ENCODE results near the gene C5orf24. TPM values are rescaled to one million over a fixed set of nuclear protein-coding genes. Genes with fewer than 3 reads are reported as not detected.

Gene C5orf24
- total RNA-seq, 1 experiment from 2014 or later = 22.5 TPM

GRCh38 chr5:134813827-134814226 is 31.9 kb upstream of the C5orf24 start:
- no peak overlapping the region for H2BK5ac ChIP-seq (ENCODE audit: insufficient read length, low read length)
- H3K4me2 ChIP-seq (ENCODE audit: insufficient read depth, insufficient read length, low read length) = no peak overlapping the region
- H3K36me3 Mint-ChIP-seq (ENCODE audit: insufficient read depth in 1 of 3, low read depth in 3 of 3) = peaks cover 35 to 69% (median 64%) of the 10 kb centered on the region in 3 experiments; a peak in 6 of 7 replicates

More at GRCh38 chr5:134813827-134814226, 31.9 kb upstream of the C5orf24 start:
- H3K27me3 Mint-ChIP-seq (ENCODE audit: low read depth) = no peaks in the 10 kb centered on the region
- H2BK120ac ChIP-seq (ENCODE audit: low read depth, low read length, poor library complexity, severe bottlenecking) = no peak overlapping the region
- H3K23ac ChIP-seq (ENCODE audit: insufficient read length, low read depth, low read length) = no peak overlapping the region
- no peak overlapping the region for H3K56ac ChIP-seq (ENCODE audit: insufficient read length, low read depth, low read length)
- H3T11ph ChIP-seq (ENCODE audit: low read length) = no peak overlapping the region
- no peak overlapping the region for H3K4ac ChIP-seq (ENCODE audit: low read depth, low read length)
- H3K9ac ChIP-seq (ENCODE audit: extremely low read depth, insufficient read length, low read length) = no peak overlapping the region
- no peaks in the 10 kb centered on the region for H3K9me3 ChIP-seq (ENCODE audit: control insufficient read depth, low read depth, low read length)
- no peak overlapping the region for H3K18ac ChIP-seq (ENCODE audit: insufficient read length, low read depth, low read length)
- H2BK15ac ChIP-seq (ENCODE audit: low read depth, low read length) = no peak overlapping the region
- H4K91ac ChIP-seq (ENCODE audit: insufficient read length, low read depth, low read length) = no peak overlapping the region
- no peaks in the 10 kb centered on the region for H3K4me1 ChIP-seq (ENCODE audit: insufficient read depth, low read length)
- H4K5ac ChIP-seq (ENCODE audit: insufficient read length, low read depth, low read length) = no peak overlapping the region
- no peaks in the 10 kb centered on the region for H3K4me1 Mint-ChIP-seq
- no peaks in the 10 kb centered on the region for H3K79me2 ChIP-seq (ENCODE audit: insufficient read depth, low read length)
- no peak overlapping the region for H2AFZ ChIP-seq (ENCODE audit: low read length)
- no peaks in the 10 kb centered on the region for H4K20me1 ChIP-seq (ENCODE audit: control insufficient read depth, insufficient read depth, insufficient read length)
- no peak overlapping the region for H3K14ac ChIP-seq (ENCODE audit: insufficient read depth, low read length)
- no peaks in the 10 kb centered on the region for H3K27me3 ChIP-seq (ENCODE audit: insufficient read depth, low read length)
- no peak overlapping the region for H2BK20ac ChIP-seq (ENCODE audit: low read depth, low read length, poor library complexity, severe bottlenecking)
- no peak overlapping the region for H2AK5ac ChIP-seq (ENCODE audit: insufficient read length, low read length)
- H3K27ac ChIP-seq (ENCODE audit: insufficient read length, low read depth, low read length) = no peak overlapping the region
- no peak overlapping the region for H3K4me3 Mint-ChIP-seq
- DNase-seq = no peak
- no peaks in the 10 kb centered on the region for H3K23me2 ChIP-seq (ENCODE audit: insufficient read length, low read depth, low read length, poor library complexity, severe bottlenecking)
- no peak for TF ChIP-seq CTCF (conservative IDR thresholded peaks at IDR 0.05)
- no peaks in the 10 kb centered on the region for H3K9me3 Mint-ChIP-seq
- no peak overlapping the region for H2BK12ac ChIP-seq (ENCODE audit: insufficient read length, low read depth, low read length)
- H4K8ac ChIP-seq (replicated peaks; ENCODE audit: insufficient read length, low read depth, low read length) = no peak overlapping the region
- H3K27ac Mint-ChIP-seq = no peak overlapping the region
- H3K79me1 ChIP-seq (ENCODE audit: insufficient read depth, low read depth, low read length, poor library complexity, severe bottlenecking) = peaks cover 3% of the 10 kb centered on the region

Data from H9 (cell line).